Activated CD4-positive, CD25-positive, alpha-beta regulatory T cell treated with anti-CD3 and anti-CD28 coated beads, Interleukin-2, amount 50 U/mL, for 72 hours (primary cell): ENCODE results near the gene C4orf46.
A peak's percentile ranks its signal among the peaks of the same experiment; 100 is the strongest.
"Not testable (repeated sequence)": the region's sequence is repeated elsewhere in the genome, so short reads cannot be mapped to it uniquely, and the experiment has no call there.

Experiments used
- DNase-seq: peaks from one replicate; pipeline ENCODE4 v3.0.0; 2021

Gene C4orf46

GRCh38 chr4:158671665-158671914, at the start of gene C4orf46:
Gene C4orf46, minus strand, starts transcription at chr4:158671887. Its CDS starts 86 bp downstream, at chr4:158671801.
- DNase-seq: no peak

- no peak for DNase-seq
Observed at GRCh38 chr4:158715802-158716201, 44.1 kb upstream of the C4orf46 start.

- no peak for DNase-seq
Observed at GRCh38 chr4:158714937-158715336, 43.2 kb upstream of the C4orf46 start.

- DNase-seq: not testable (repeated sequence)
Observed at GRCh38 chr4:158712622-158713021, 40.9 kb upstream of the C4orf46 start.

GRCh38 chr4:158710814-158711213, 39.1 kb upstream of the C4orf46 start:
- no peak for DNase-seq

GRCh38 chr4:158704274-158704673, 32.6 kb upstream of the C4orf46 start:
- DNase-seq: no peak

- no peak for DNase-seq
Observed at GRCh38 chr4:158688813-158689212, 17.1 kb upstream of the C4orf46 start.

GRCh38 chr4:158682066-158682465, 10.4 kb upstream of the C4orf46 start:
- DNase-seq: no peak

- no peak for DNase-seq
Observed at GRCh38 chr4:158681629-158682028, 9.9 kb upstream of the C4orf46 start.

- DNase-seq: no peak
Observed at GRCh38 chr4:158678767-158679166, 7.1 kb upstream of the C4orf46 start.

GRCh38 chr4:158676076-158676475, 4.4 kb upstream of the C4orf46 start:
- DNase-seq: no peak

GRCh38 chr4:158673633-158674032, 1.9 kb upstream of the C4orf46 start:
- no peak for DNase-seq

- DNase-seq: peak; percentile 91
Observed at GRCh38 chr4:158671915-158672806, 474 bp upstream of the C4orf46 start, which contains the start of gene ETFDH. Gene ETFDH, plus strand, starts transcription at chr4:158672296. Its CDS starts 161 bp downstream, at chr4:158672457.

GRCh38 chr4:158670975-158671664, 567 bp downstream of the C4orf46 start:
- peak; percentile 40 for DNase-seq

- DNase-seq: no peak
Observed at GRCh38 chr4:158669310-158669709, 2.4 kb downstream of the C4orf46 start.

- DNase-seq: no peak
Observed at GRCh38 chr4:158667651-158668198, 4.0 kb downstream of the C4orf46 start.

- DNase-seq: no peak
Observed at GRCh38 chr4:158666892-158667291, 4.8 kb downstream of the C4orf46 start.

- DNase-seq: no peak
Observed at GRCh38 chr4:158664806-158665205, 6.9 kb downstream of the C4orf46 start.

- not testable (repeated sequence) for DNase-seq
Observed at GRCh38 chr4:158663707-158664625, 7.7 kb downstream of the C4orf46 start.

- DNase-seq: not testable (repeated sequence)
Observed at GRCh38 chr4:158663255-158663654, 8.4 kb downstream of the C4orf46 start.

- no peak for DNase-seq
Observed at GRCh38 chr4:158657291-158657690, 14.4 kb downstream of the C4orf46 start.

- DNase-seq: no peak
Observed at GRCh38 chr4:158656439-158656838, 15.2 kb downstream of the C4orf46 start.

GRCh38 chr4:158652920-158653319, 18.8 kb downstream of the C4orf46 start:
- DNase-seq: no peak
